T-helper 17 cell (primary cell): ENCODE results near the gene SPIRE2. TPM values are rescaled to one million over a fixed set of nuclear protein-coding genes. Genes with fewer than 3 reads are reported as not detected.
A peak's percentile ranks its signal among the peaks of the same experiment; 100 is the strongest.
"Not testable (repeated sequence)": the region's sequence is repeated elsewhere in the genome, so short reads cannot be mapped to it uniquely, and the experiment has no call there.

Experiments used
- ATAC-seq: fragments of 150-1000 bp; cut with Tn5 transposase; 2 replicates; pipeline ENCODE4 v1.10.0; 2021; ENCODE audit warnings: mild to moderate bottlenecking, moderate library complexity
- DNase-seq, 3 donors: peaks; one replicate each; pipeline versions ENCODE4 v3.0.0 to v3.0.0-alpha.2; 2020 to 2021
- H3K9me3 ChIP-seq: one replicate; pipeline ENCODE4 v1.7.0; 2013; ENCODE audit warnings: low read length, mild to moderate bottlenecking; ENCODE audit not compliant: control insufficient read depth, poor library complexity, severe bottlenecking
- H3K27ac Mint-ChIP-seq: one replicate; pipeline ENCODE4 v1.8.0; 2022; ENCODE audit warnings: mild to moderate bottlenecking, moderate library complexity, mixed read lengths
- H3K27me3 Mint-ChIP-seq: one replicate; pipeline ENCODE4 v1.8.0; 2022; ENCODE audit warnings: mixed read lengths
- H3K36me3 Mint-ChIP-seq: one replicate; pipeline ENCODE4 v1.8.0; 2022; ENCODE audit warnings: low read depth, mixed read lengths
- H3K4me1 Mint-ChIP-seq: one replicate; pipeline ENCODE4 v1.8.0; 2022; ENCODE audit warnings: mild to moderate bottlenecking, mixed read lengths
- H3K4me3 Mint-ChIP-seq: one replicate; pipeline ENCODE4 v1.8.0; 2022; ENCODE audit warnings: mild to moderate bottlenecking, moderate library complexity, mixed read lengths
- total RNA-seq, 4 donors: library from RNA in 2 of 4; stranded (reverse) in 2 of 4; gene quantifications; one replicate each; pipeline ENCODE4 v1.2.3 and lab custom pipeline; 2022 to 2026

Gene SPIRE2
- total RNA-seq, 2 donors from 2014 or later = 1.3 to 3.3 TPM

DNA sequence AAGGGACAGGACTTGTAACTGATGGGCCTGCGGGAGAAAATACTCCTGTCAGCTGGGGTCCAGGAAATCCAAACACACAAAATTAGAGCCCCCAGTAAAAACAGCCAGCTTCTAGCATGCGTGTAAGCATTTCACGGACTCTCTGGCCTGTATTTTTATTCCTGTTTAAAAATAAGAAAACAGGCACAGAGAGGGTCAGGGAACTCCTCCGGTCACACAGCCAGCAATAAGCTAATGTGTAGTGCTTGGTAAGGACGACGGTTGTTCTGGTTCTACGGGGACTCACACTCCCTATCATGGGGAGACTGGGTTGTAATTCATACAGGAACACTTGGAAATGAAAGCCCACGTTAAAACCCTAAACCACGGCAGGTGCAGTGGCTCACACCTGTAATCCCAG, 43.6 kb downstream of the SPIRE2 start:
- Mint-ChIP-seq H3K27me3 (no peaks in the 10 kb centered on the region), H3K27ac (peak overlapping the region; percentile 91), H3K4me1 (peaks cover 13% of the 10 kb centered on the region), H3K4me3 (no peak overlapping the region), H3K36me3 (peaks cover 3% of the 10 kb centered on the region)
- ATAC-seq (no peak), DNase-seq (no peak)
- H3K9me3 ChIP-seq = peaks cover 5% of the 10 kb centered on the region

DNA sequence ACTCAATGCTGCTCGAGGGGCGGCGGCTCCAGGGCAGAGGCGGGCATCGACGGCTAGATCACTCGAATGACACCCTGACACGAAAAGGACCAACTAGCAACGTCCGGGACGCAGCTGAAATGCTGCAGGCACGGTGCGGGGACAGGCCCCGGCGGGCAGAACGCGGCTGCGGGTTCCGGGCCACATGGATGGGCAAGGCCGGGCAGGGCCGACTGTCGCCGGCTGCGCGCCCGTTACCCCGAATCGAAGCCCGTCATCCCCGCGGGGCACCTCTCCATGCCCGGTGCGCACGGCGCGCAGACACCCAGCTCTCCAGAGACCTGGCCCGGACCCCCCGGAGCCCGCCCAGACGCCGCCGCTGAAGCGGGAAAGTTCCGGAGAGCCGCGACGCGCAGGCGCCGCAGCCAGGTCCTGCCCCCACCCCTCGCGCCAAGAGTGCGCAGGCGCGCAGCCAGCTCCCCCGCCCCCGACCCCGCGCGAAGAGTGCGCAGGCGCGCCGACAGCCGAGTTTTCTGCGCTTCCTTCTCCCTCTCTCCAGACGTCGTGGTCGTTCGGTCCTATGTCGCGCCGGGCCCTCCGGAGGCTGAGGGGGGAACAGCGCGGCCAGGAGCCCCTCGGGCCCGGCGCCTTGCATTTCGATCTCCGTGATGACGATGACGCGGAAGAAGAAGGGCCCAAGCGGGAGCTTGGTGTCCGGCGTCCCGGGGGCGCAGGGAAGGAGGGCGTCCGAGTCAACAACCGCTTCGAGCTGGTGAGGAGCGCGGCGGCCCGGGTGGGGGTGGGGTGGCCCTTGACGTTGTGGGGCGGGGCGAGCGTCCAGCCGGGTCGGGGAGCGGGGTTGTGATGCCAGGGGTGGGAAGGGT, 45.1 kb downstream of the SPIRE2 start, which contains the start of gene TCF25:
TCF25 (plus strand) TSS at position 484 of the 863 bp plus-strand sequence; CDS start at position 560, 76 bp downstream.
- peaks cover 5% of the 10 kb centered on the region for H3K9me3 ChIP-seq
- Mint-ChIP-seq H3K27ac (peak within 1 kb of the TSS; percentile 91), H3K27me3 (no peaks in the 10 kb centered on the region), H3K36me3 (peaks cover 4% of the 10 kb centered on the region), H3K4me1 (peaks cover 16% of the 10 kb centered on the region), H3K4me3 (peak within 1 kb of the TSS; percentile 93)
- DNase-seq (peak; percentile 75 to 85 (median 85)), ATAC-seq (peak; percentile 29)

DNA sequence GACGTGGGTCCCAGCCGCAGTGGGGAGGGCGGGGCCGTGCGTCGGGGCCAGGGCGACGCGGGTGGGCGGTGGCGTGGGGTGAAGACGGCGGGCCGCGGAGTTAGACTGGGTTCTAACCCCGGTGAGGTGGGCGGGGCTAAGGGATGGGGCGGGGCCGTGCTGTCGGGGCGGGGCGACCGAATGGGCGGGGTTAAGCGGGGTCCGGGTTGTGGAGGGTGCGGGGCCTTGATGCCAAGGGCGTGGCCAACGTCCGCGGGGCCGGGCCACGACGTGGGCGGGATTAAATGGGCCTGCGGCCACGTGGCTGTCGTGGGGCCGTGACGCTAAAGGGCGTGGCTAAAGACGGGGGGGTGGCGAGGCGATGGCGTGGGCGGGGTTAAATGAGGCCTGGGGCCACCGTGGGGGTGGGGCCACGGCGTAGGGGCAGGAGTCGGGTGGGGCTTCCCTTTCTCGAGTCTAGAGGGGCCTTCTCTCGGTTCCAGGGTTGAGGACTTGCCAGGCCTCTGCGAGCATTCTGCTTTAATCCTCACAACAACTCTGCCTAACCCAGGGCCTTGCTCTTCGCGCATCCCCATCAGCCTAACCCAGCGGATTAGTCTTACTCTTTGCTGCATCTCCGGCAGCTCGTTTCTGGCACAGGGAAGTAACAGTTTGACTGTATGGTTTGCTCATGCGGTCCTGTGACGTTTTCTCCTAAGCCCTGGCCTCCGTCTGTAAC, 45.9 kb downstream of the SPIRE2 start:
- peaks cover 4% of the 10 kb centered on the region for H3K36me3 Mint-ChIP-seq
- ATAC-seq (peak; percentile 84), DNase-seq (peak; percentile 90 to 96 (median 96))
- H3K27me3 Mint-ChIP-seq = no peaks in the 10 kb centered on the region
- H3K4me1 Mint-ChIP-seq = peaks cover 17% of the 10 kb centered on the region
- peak overlapping the region; percentile 93 for H3K4me3 Mint-ChIP-seq
- peaks cover 5% of the 10 kb centered on the region for H3K9me3 ChIP-seq
- peak overlapping the region; percentile 91 for H3K27ac Mint-ChIP-seq

DNA sequence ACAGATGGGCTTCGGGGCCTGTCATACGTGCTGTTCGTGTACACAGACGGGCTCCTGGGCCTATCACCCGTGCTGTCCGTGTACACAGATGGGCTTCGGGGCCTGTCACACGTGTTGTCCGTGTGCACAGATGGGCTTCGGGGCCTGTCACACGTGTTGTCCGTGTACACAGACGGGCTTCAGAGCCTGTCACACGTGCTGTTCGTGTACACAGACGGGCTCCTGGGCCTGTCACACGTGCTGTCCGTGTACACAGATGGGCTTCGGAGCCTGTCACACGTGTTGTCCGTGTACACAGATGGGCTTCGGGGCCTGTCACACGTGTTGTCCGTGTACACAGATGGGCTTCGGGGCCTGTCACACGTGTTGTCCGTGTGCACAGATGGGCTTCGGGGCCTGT, 50.8 kb downstream of the SPIRE2 start:
- H3K27me3 Mint-ChIP-seq, H3K36me3 Mint-ChIP-seq, H3K27ac Mint-ChIP-seq, H3K9me3 ChIP-seq, ATAC-seq, DNase-seq, H3K4me3 Mint-ChIP-seq: not testable (repeated sequence)
- H3K4me1 Mint-ChIP-seq = peaks cover 20% of the 10 kb centered on the region

DNA sequence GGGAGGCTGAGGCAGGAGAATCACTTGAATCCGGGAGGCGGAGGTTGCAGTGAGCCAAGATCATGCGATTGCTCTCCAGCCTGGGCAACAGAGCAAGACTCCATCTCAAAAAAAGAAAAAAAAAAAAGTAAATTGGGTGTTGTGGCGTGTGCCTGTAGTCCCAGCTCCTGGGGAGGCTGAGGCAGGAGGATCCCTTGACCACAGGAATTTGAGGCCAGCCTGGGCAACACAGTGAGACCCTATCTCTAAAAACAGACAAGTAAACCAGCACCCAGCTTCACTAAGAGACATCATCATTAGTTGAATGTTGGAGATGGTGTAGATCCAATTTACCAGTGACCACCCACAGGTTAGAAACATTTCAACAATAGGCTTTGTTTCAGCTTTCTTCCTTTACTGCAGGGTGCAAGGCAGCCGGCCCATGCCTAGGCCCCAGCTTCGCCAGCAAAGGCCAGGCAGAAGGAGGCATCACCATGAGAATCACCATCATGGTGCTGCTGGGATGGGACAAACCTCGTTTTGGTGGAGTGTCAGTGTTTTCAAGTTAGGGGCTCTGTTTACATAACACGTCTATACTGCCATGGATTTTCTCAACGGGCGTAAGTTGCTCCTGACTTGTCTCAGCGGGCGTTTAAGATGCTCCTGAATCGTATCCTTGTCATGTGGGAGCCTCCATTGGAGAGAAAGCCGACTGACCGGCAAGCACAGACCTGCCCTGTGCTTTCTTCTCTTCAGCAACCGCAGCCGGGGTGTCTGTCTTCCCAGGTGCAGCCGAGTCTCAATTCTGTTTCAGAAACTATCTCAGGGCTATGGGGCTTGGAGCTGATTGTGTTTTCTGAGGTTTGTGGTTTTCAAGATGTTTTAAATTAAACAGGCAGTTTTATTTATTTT, 52.4 kb downstream of the SPIRE2 start:
- peaks cover 21% of the 10 kb centered on the region for H3K4me1 Mint-ChIP-seq
- H3K27me3 Mint-ChIP-seq = no peaks in the 10 kb centered on the region
- no peak overlapping the region for H3K27ac Mint-ChIP-seq
- no peak overlapping the region for H3K4me3 Mint-ChIP-seq
- no peak for DNase-seq
- H3K36me3 Mint-ChIP-seq = peaks cover 9% of the 10 kb centered on the region
- ATAC-seq = no peak
- no peaks in the 10 kb centered on the region for H3K9me3 ChIP-seq

GRCh38 chr16:89881368-89881730, 53.1 kb downstream of the SPIRE2 start:
- Mint-ChIP-seq H3K4me1 (peaks cover 21% of the 10 kb centered on the region), H3K27ac (no peak overlapping the region), H3K4me3 (no peak overlapping the region), H3K36me3 (peaks cover 9% of the 10 kb centered on the region), H3K27me3 (no peaks in the 10 kb centered on the region)
- H3K9me3 ChIP-seq = no peaks in the 10 kb centered on the region
- DNase-seq (no peak), ATAC-seq (no peak)

DNA sequence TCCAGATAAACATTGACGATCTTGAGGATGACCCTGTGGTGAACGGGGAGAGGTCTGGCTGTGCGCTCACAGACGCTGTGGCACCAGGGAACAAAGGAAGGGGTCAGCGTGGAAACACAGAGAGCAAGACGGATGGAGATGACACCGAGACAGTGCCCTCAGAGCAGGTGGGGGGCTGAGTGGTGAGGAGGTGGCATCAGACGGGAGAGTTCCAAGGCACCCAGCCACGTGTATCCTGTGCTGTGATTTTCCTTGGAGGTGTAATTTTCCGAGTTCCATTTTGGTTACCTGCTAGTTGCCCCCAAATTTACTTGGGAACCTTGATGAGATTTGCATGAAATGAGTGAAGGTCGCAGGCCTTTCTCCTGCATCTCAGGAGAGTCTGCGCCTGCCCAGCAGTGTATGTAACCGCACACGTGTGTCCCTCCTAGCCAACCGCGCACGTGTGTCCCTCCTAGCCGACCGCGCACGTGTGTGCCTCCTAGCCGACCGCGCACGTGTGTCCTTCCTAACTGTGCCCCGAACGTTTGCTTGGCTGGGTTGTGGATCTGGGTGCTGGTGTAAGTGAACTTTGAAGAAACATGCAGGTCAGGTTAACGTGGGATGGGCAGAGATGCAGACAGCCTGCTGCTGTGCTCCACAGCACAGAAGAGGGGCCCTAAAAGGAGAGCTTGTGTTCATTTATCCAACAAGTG, 55.2 kb downstream of the SPIRE2 start:
- Mint-ChIP-seq H3K27ac (peak overlapping the region; percentile 80), H3K4me1 (peaks cover 18% of the 10 kb centered on the region), H3K36me3 (peaks cover 7% of the 10 kb centered on the region), H3K4me3 (no peak overlapping the region), H3K27me3 (no peaks in the 10 kb centered on the region)
- no peak for DNase-seq
- ATAC-seq = no peak
- no peaks in the 10 kb centered on the region for H3K9me3 ChIP-seq

- Mint-ChIP-seq H3K27me3 (no peaks in the 10 kb centered on the region), H3K36me3 (peaks cover 7% of the 10 kb centered on the region), H3K27ac (peak overlapping the region; percentile 80), H3K4me3 (no peak overlapping the region), H3K4me1 (peaks cover 16% of the 10 kb centered on the region)
- no peak for ATAC-seq
- H3K9me3 ChIP-seq = no peaks in the 10 kb centered on the region
- DNase-seq = no peak
Observed at GRCh38 chr16:89884041-89884421, 55.8 kb downstream of the SPIRE2 start.

- Mint-ChIP-seq H3K4me1 (peaks cover 17% of the 10 kb centered on the region), H3K27me3 (no peaks in the 10 kb centered on the region), H3K27ac (no peak overlapping the region), H3K36me3 (peaks cover 7% of the 10 kb centered on the region), H3K4me3 (no peak overlapping the region)
- no peak for DNase-seq
- no peak for ATAC-seq
- H3K9me3 ChIP-seq = no peaks in the 10 kb centered on the region
Observed at GRCh38 chr16:89887243-89887642, 59.0 kb downstream of the SPIRE2 start.

DNA sequence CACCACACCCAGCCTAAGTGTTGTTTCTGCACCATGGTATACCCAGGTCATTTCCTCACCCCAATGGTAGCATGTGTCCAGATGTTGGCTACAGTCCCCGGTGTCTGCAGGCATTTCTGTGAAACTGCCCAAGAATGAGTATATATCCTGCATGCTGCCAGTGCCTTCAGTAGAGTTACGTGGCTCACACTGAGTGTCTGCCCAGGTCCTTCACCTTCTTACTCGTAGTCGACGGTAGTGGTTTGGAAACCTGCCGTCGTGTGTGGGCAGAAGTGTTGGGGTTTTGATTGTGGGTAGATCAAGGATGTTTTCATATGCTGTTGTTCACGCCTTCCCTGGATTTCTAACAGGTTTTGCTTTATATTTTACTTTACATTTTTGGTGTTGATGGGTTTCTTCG, 61.9 kb downstream of the SPIRE2 start:
- no peak for DNase-seq

GRCh38 chr16:89890886-89891657, 62.8 kb downstream of the SPIRE2 start:
- Mint-ChIP-seq H3K27ac (no peak overlapping the region), H3K27me3 (no peaks in the 10 kb centered on the region), H3K4me3 (no peak overlapping the region), H3K36me3 (no peaks in the 10 kb centered on the region), H3K4me1 (peaks cover 4% of the 10 kb centered on the region)
- ATAC-seq (no peak), DNase-seq (no peak)
- no peaks in the 10 kb centered on the region for H3K9me3 ChIP-seq

More for the DNA sequence above, 61.9 kb downstream of the SPIRE2 start:
- H3K27me3 Mint-ChIP-seq = no peaks in the 10 kb centered on the region
- H3K27ac Mint-ChIP-seq = peak overlapping the region; percentile 24
- no peak overlapping the region for H3K4me3 Mint-ChIP-seq
- peaks cover 1% of the 10 kb centered on the region for H3K36me3 Mint-ChIP-seq
- ATAC-seq = no peak
- peaks cover 7% of the 10 kb centered on the region for H3K4me1 Mint-ChIP-seq
- no peaks in the 10 kb centered on the region for H3K9me3 ChIP-seq
